Measurements from ENCODE around the gene RBMS3.
"Not testable (repeated sequence)": the region's sequence is repeated elsewhere in the genome, so short reads cannot be mapped to it uniquely, and the experiment has no call there.

Gene RBMS3

DNA sequence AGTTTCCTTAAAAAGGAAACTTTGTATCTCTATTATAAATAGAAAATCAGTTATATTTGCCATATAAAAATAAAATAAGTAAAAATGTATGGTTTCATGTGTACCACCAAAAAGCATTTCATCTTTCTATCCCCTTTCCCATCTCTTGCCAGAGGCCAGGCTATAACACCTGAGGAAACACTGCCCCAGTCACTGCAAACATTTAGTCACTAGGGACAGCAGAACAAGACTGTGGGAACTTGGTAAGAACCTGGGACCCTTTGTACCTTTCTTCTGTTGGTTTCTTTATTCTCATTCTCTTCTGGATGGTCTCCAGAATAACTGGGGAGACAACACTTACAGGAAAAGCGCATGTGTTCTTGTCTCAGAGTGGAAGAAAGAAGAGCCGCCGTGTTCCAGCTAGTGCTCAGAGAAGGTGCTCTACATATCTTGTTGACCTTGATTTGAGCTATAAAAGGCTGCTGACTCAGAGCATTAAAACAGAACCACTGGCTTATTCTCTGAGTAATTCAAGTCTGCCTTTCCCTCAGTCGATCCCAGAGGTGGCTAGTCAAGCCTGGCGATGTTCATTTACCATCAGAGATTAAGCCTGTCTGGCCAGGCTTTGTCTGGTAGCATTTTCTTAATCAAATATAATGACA lies 361.6 kb downstream of the RBMS3 start:
- no peak for DNase-seq

DNA sequence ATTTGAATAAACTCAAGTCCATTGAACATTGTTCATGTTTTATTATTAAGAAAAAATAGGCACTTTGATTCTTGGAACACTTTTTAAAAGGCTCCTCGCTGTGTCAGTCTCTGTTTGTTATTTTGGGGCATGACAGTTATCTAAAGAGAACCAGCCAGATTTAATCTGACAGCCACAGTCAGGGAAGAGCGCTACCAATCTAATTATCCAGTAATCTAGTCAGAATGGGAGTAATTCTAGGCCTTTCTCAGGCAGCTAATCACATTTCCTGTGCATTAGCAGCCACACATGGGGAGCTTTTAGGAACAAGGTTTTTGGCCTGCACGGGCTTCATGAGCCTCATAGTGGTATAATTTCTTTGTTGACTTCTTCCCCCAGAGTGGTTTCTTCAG lies 362.2 kb downstream of the RBMS3 start:
- no peak for DNase-seq

DNA sequence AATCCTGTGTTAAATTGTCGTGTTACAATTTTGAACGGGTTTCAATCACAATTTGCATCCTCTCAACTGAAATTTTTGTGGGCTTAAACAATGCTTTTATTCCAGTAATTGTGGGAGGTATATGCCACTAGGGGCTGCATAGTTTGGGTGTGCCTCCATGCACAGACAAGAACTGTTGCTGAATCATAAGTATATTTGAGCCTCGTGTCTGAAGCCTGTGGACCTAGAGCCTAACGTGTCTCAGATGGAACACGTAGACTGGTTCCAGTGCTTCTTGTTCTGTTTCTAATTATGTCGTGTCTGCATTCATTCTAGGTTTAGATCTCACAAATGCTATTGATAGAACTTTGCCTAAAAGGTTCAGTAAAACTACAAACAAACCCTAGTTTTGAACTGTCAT lies 363.4 kb downstream of the RBMS3 start:
- DNase-seq: no peak

DNA sequence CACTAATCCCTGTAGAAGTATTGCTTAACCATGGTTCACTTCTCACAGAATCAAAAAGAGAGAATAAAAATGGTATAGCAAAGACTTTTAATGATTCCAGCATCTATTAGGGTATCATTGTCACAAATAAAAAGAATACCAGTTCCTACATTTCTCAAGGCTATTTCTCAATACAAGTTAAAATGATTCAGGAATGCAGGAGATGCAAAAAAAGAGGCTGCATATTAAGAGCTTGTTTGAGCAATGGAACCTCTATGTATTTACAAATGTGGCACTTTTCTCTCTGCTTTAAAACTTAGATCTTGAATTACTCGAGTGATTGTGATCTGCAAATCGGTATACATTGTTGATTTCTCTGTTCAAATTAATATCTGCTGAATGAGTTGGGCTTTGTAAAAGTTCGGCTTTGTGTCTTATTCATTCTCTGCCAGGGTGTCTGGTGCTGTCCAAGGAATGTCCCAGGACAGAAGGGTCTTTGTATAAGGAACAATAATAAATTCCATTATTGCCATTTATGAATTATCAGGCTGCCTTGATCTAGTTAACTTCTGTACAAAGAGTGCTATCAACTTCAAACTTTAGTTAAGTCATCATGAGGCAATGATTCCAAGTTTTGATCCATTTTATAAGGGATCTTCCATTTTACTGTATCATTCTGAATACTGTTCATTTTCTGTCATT lies 364.2 kb downstream of the RBMS3 start:
- DNase-seq: no peak

DNA sequence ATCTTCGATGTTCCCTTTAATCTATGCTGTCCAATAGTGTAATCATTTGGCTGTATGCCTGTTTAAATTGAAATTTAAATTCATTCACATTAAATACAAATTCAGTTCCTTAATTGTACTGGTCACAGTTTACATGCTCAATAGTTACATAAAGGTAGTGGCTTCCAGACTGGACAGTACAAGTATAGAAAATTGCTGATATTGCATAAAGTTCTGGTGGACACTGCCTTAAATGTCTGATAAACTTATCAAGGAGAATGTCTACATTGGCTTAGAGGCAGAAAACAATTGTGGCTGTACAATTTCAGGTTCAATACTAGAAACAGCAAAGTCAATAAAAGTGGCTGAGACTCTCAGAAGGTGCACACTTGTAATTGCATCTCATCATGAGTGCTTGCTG lies 365.2 kb downstream of the RBMS3 start:
- DNase-seq: no peak

DNA sequence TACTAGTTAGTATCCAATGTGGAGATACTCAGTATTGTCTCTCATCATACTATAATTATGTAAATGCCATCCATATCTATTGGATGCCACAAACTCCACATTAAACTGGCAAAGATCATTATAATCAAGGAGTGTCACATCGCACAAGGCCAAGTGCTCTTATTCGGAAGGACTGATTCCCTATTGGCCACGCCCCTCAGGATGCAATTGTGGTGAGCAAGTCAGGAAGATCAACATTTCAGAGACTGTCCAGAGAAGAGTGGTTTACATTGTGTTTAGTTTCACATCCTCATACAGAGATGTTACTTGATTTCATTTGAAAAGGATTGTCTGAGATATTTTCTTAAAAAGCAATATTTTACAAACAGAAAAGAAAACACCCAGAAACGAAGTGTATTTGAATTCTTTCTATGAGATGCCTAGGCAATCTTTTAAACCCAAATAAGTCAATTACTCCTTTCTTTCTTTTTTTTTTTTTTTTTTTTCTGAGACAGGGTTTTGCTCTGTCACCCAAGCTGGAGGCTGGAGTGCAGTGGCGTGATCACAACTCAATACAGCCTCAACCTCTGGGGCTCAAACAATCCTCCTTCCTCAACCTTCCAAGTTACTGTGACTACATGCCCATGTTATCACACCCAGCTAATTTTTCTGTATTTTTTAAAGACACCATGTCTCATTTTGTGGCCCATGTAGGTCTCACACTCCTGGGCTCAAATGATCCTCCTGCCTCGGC lies 369.1 kb downstream of the RBMS3 start:
- no peak for DNase-seq

DNA sequence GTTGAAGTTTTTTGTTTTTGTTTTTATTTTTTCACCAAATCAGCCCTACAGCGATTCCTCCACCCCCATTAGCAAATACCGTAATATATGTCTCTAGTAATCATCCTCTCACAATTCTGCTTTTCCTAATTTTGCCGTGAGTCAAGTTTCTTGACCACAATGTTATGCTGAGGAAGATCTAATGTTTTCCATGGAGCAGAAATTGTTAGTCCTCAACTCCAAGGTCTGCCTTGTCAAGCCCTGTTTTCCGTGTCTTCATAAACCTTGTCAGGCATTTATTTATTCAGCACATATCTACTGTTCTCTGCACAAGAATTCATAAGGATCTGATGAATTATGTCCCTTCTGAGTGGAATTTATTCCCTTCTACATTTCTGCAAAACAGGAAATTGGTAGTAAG lies 372.8 kb downstream of the RBMS3 start:
- no peak for DNase-seq

DNA sequence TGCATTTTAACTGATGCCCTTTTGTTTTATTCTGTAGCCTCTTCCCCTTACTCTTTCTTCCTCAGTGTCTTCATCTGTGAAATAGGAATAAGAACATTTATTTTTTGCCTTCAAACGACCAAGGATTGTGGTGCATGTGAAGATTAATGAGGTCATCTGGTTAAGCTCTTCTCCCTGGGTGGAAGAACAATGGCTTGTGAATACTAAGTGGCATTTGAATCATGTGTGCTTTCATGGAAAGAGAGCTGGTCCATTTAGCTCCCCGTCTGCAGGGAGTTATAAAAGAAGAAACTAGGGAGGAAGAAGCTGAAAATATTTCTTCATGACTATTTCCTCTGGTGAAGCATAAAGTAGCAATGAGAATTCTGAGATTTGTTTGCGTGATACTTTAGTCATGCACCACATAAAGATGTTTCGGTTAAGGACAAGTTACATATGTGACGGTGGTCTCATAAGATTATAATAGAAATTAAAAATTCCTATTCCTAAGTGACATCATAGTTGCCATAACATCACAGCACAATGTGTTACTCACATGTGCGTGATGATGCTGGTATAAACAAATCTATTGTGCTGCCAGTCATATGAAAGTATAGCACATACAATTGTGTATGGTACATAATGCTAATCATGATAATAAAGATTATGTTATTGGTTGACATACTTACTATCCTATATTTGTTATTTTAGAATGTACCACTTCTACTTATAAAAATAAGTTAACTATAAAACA lies 374.3 kb downstream of the RBMS3 start:
- no peak for DNase-seq

DNA sequence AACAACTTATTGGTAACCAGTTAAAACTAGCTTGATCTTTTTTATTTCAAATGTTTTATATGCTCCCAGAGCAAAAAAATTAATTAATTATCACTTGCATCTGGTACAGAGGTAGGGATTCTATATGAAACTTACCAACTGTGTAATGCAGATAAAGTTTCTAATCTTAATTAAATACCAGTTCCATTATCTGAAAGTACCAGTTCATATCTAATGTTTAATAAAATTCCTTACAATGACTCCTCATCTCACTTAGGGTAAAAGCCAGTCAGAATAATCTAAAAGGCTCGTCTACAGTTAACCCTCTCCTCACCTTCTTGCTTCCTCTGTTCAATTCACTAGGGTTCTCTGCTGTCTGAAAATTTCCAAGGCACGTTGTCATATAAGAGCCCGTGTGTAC lies 384.8 kb downstream of the RBMS3 start:
- no peak for DNase-seq

DNA sequence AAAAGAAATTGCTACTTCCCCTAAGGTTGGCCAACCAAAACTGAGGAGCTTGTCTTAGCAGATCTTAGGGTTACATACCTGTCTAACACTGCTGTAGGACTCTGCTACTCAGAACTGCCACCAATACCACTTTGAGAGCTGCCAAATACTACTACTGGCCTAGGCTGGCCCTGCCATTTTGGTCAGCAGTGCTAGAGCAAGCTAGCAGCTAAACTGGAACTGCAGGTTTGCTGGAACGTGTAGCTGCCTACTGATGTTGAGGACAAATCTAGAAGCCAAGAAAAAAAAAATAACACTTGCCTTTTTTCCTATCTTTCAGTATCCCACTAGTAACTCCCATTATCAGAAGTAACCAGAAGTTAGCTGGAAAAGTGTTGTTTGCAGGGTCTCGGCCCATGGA lies 387.4 kb downstream of the RBMS3 start:
- DNase-seq: no peak

DNA sequence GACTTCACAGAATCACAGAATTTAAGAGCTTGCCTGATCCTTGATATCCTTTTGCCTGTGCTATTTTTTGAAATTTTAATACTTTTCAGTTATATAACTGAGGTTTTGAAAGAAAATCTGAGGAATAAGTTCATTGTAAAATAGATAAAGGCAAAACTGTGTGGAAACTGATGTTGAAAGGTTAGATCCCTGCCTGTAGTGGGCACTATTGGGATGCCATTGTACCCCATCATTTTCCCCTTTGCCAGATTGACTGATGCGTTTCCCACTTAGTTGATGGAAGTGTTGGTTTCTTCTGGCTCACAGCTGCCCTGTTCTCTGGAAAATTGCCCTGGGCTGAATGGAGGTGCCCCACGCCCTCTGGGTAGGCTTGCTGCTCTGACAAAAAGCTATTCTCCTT lies 387.9 kb downstream of the RBMS3 start:
- DNase-seq: no peak

DNA sequence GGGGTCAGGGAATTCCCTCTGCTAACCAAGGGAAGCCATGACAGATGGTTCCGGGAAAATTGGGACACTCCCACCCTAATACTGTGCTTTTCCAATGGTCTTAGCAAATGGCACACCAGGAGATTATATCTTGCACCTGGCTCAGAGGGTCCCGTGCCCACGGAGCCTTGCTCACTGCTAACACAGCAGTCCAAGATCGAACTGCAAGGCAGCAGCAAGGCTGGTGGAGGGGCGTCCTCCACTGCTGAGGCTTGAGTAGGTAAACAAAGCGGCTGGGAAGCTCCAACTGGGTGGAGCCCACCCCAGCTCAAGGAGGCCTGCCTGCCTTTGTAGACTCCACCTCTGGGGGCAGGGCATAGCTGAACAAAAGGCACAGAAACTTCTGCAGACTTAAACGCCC lies 389.6 kb downstream of the RBMS3 start:
- DNase-seq: not testable (repeated sequence)

DNA sequence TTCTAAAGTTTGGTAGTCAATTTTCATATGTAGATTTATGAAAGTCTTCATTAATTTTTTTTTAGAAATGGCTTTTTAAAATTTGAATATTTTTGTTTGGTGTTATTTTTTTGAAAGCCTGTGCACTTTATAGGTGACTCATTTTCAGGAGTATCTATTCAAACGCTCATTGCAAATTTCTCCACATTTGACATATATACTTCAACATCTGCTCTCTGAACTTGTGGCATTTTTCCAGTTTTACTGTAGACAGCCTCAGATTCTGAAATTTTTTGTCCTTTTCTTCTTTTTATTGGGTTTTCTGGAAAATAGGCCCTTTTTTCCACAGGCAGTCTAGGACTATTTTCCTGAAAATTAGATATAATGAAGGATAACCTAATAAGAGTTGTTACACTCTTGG lies 396.6 kb downstream of the RBMS3 start:
- DNase-seq: no peak

DNA sequence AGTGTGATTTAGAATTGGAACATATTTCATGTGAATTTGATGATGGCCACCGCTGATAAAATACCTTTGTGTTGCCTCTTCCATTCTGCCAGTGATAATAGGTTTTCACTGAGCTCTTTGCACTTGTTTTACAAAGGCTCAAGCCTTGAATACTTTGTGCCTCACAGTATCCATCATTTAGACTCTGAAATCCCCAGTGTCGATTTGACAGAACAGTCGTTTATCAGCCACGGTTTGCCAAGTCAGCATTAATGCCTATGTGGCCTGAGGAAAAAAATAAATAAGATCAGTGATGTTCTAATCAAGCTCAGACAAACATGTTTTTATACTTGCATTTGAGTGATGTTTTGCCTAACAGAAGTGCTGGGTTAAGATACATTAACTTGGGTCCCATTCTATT lies 399.1 kb downstream of the RBMS3 start:
- DNase-seq: no peak

DNA sequence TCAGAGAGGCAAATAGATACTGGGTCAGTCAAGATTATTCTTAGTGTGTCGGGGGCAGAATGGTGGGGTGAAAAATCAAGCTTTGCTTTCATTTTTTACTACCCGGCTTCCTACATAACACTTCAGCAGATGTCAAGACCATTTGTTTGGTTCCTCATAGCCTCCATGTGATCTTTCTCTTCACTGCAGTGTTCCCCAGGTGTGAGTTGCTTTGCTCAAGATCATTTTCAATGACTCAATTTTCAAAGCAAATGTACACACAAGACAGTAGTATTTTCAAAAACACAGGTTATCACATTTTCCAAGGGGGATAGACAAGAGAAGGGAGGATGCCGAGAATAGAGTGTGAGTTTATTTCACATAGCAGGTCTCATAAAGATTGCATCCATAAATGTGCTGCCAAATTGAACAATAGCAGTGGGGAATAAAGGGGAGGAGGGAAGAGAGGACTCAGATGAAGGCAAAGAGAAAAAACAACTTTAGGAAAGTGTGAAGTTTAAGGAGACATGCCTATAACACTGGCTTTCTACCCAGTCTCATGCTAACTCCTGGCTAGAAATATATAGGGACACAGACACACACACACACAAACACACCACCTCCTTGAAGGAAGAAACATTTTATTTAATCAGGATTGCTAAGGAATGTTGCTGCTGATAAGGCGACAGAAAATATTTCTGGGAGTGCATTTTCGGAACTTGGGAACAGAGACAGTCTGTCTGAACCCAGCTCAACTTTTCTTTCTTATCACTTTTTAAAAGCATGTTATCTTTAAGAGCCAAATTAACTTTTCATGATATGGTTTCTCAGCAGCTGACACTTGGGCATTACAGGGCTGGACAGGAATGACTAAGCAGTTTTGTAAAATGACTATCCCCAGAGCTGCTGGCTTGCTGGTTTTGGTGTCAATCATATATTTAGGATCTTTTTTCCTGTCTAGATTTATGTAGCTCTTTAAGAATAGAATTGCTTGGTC lies 402.4 kb downstream of the RBMS3 start:
- no peak for DNase-seq

DNA sequence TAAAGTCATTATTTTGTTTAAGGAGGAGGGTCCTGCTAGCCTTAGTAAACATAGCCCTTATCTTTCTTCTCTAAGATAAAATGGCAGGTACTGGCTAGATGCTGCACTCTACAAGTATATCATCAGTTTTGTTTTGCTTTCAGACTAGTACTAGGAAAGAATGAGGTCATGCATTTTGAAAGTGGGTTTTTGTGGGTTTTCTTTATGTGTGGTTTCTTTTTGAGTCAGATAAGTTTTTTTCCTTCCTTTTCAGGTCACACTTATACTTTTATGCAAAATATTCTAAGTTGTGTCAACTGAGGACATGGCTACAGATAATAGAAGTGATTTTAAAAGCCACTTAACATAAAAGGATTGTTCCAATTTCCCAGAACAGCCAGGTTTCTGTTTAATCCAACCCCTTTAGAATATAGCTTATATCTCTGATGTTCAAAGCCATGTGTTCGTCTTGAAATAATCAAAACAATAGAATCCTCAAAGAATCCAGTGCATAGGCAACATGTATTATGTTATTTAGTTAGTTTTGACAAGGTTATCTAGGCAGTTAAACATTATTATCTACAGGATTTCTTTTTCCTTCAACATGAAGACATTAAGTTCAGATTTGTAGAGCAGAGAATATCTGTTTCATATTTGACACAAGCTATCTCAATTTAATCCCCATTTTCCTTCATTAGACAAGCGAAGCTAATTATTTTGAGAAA lies 406.2 kb downstream of the RBMS3 start:
- DNase-seq: no peak

DNA sequence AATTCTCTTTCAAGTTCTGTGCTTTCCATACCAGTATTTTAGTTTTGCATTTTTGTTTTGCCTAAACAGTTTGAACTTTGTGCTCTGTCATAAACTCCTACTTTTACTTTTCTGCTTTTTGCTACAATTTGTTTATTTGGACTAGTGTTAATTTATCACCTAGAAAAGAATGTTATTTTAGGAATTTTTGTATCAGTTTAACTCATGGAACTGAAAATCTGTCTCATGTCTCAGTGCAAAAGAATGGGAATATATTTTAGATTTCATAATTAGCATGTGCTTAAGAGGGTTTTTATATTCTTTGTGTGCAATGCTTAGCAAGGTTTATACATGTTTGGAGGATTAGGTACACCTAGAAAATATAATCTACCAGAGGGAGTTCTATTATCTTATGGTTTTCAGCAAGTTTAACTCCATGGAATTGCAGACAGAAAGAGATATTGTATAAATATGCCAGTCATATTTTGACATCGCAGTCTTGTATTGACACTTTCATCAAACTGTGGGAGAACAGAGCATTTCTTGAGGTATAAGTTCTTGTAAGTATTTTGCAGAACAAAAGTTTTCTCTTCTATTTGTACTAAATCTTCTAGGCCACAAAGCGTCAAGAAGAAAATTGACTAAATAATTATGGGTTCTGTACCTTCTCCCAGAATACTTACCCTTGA lies 409.9 kb downstream of the RBMS3 start:
- DNase-seq: no peak

DNA sequence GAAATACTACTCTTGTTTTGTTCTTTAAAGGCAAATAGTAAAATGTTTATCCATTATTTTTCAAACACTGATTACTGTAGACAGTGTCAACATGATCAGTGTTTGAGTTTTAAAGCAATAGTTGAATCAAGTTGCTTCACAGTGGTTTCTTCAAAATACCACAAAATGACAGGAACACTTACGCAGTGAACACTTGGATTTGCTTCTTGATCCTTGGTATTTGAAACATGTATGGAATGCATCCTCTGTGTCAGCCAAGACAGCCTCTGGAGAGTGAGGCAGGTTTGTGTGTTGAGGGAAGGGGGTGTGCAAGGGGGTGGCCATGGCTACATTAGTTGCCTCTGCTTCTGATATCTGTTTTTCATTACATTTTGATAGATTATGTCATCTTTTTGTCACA lies 413.0 kb downstream of the RBMS3 start:
- DNase-seq: no peak

DNA sequence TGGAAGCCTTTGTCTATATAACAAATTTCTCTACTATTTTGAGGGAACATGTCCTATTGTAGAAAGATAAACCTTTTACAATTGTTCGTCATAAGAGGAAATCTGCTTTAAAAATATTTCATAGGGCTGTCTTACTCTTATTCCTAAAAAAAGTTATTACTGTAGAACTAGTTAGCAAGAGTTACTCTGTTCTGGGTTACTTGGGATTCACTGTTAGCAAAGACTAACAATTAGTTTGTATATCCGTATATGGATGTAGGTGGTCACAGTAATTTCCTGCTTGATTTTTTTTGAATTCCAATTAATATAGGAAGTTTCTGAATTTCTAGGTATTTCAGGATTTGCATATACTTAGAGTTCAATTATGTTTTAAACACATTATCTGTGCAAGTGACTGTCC lies 413.5 kb downstream of the RBMS3 start:
- no peak for DNase-seq

DNA sequence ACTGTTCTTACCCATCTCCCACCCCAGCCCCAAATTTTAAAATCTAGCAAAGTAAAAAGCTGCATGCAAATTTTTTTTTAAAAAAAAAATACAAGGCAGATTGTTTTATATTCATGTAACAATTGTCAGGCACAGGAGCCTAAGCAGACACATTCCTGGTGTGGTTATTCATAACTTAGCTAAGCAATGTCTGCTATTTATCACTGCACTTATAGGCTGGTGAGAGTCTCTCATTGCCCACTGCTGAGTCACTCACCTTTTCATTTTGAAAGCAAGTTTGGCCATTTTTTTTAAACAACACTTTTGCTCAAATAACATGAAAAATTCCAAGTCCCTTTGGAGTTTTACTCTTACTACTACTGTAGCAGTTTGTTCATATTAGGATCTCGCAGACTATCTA lies 413.9 kb downstream of the RBMS3 start:
- no peak for DNase-seq

DNA sequence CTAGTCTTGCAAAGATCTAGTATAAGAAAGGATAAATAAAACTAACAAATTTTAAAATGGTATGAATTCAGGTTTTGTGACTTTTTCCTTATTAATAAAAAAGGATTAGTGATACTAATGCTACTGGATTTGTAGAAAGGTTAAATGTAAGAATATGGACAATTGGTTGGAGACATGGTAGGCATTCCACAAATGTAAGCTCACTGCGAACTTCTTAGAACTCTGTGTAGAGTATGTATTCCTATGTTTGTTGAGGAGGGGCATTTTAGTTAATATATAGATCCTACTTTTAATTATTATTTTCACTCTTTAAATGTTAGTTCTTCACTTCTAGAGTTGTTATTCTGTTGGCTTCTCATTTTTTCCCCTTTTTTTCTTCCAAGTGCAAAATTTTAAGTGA lies 414.3 kb downstream of the RBMS3 start:
- DNase-seq: no peak
